Mammary epithelial cell (primary cell): Measurements from ENCODE around the gene ABLIM3.

ENCODE experiments used
- EZH2 ChIP-seq: IDR thresholded peaks from 2 replicates; pipeline ENCODE4 v1.6.1; 2012; ENCODE audit warnings: low read length, inconsistent platforms, borderline replicate concordance
- TF ChIP-seq, protein P1 (sequence below), 2 donors: IDR thresholded peaks in 1 of 2; conservative IDR thresholded peaks in 1 of 2; 2 replicates each; pipeline ENCODE4 v1.5.1; 2011 to 2012; ENCODE audit warnings: inconsistent platforms in 2 of 2, low read length in 2 of 2, mild to moderate bottlenecking in 2 of 2, control low read depth in 1 of 2, low read depth in 1 of 2; ENCODE audit not compliant: insufficient read depth in 1 of 2; ENCODE audit errors: extremely low read depth in 1 of 2

DNA sequence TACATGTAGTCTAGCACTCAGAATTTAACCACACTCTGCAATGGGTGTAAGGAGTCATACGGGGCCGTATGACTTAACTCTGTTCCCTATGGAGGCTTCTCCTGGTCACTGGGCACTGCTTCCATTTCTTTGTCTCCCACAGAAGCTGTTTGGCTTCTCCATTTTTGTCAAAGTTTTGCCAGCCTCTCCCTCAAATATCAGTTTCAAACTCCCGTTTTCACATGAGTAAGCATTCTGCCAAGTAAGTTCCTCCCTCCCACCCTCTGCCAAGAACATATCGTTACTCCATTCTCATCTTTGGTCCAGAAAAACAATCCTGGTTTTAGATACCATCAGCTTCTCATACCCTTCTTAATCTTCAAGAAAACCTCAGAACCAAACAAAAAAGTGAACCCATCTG lies 136.5 kb downstream of the ABLIM3 start:
- TF ChIP-seq, protein P1, sequence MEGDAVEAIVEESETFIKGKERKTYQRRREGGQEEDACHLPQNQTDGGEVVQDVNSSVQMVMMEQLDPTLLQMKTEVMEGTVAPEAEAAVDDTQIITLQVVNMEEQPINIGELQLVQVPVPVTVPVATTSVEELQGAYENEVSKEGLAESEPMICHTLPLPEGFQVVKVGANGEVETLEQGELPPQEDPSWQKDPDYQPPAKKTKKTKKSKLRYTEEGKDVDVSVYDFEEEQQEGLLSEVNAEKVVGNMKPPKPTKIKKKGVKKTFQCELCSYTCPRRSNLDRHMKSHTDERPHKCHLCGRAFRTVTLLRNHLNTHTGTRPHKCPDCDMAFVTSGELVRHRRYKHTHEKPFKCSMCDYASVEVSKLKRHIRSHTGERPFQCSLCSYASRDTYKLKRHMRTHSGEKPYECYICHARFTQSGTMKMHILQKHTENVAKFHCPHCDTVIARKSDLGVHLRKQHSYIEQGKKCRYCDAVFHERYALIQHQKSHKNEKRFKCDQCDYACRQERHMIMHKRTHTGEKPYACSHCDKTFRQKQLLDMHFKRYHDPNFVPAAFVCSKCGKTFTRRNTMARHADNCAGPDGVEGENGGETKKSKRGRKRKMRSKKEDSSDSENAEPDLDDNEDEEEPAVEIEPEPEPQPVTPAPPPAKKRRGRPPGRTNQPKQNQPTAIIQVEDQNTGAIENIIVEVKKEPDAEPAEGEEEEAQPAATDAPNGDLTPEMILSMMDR (conservative IDR thresholded peaks at IDR 0.05 in 1 of 2, IDR thresholded peaks at IDR 0.05 in 1 of 2; ENCODE audit: extremely low read depth in 1 of 2, insufficient read depth in 1 of 2, low read depth in 1 of 2, low read length in 2 of 2) = no peak
- no peak for TF ChIP-seq EZH2
